Tibial nerve (tissue), 3 donors: ENCODE results near the gene MMP17.

Source experiments
- CTCF ChIP-seq, 5 experiments: fragments of 200-600 bp in 3 of 5; fragments of 450-650 bp in 2 of 5; sonication (generic) in 3 of 5; IDR thresholded peaks; one replicate each; pipeline ENCODE4 v1.5.1; 2016 to 2019; ENCODE audit warnings: antibody characterized with exemption in 5 of 5, mild to moderate bottlenecking in 3 of 5, moderate library complexity in 2 of 5
- POLR2A ChIP-seq, 2 donors: fragments of 450-650 bp; IDR thresholded peaks; one replicate each; pipeline ENCODE4 v1.6.1; 2017; ENCODE audit warnings: antibody characterized with exemption in 2 of 2, mild to moderate bottlenecking in 2 of 2, moderate library complexity in 2 of 2

GRCh38 chr12:131844140-131844539, 15.9 kb downstream of the MMP17 start:
- no peak for TF ChIP-seq CTCF (IDR thresholded peaks at IDR 0.05)
- TF ChIP-seq POLR2A (IDR thresholded peaks at IDR 0.05): no peak
